CD4-positive, alpha-beta T cell treated with Interferon alpha-2 for 1 hour (primary cell): ENCODE data around the gene HERPUD2.
"Not testable (repeated sequence)": the region's sequence is repeated elsewhere in the genome, so short reads cannot be mapped to it uniquely, and the experiment has no call there.

Source experiments
- DNase-seq, 2 donors: peaks; one replicate each; pipeline ENCODE4 v3.0.0-alpha.2; 2020 to 2022

Gene HERPUD2

GRCh38 chr7:35599061-35599460 lies 95.9 kb downstream of the HERPUD2 start:
- no peak for DNase-seq

- DNase-seq, result no peak
Observed at GRCh38 chr7:35596061-35596460, 98.9 kb downstream of the HERPUD2 start.

GRCh38 chr7:35593899-35594298 lies 101.0 kb downstream of the HERPUD2 start:
- DNase-seq, result peak in 1 of 2 donors; percentile 5

GRCh38 chr7:35588647-35589046 lies 106.3 kb downstream of the HERPUD2 start:
- DNase-seq, result no peak

GRCh38 chr7:35584990-35585389 lies 109.9 kb downstream of the HERPUD2 start:
- no peak for DNase-seq

- DNase-seq, result not testable (repeated sequence)
Observed at GRCh38 chr7:35584533-35584932, 110.4 kb downstream of the HERPUD2 start.
